ENCODE data around the gene ARSG. TPM values are rescaled to one million over a fixed set of nuclear protein-coding genes. Genes with fewer than 3 reads are reported as not detected.

ARSG gene
- total RNA-seq, 6 experiments from 2014 or later, result 4.0 to 7.0 (median 5.0) TPM

DNA sequence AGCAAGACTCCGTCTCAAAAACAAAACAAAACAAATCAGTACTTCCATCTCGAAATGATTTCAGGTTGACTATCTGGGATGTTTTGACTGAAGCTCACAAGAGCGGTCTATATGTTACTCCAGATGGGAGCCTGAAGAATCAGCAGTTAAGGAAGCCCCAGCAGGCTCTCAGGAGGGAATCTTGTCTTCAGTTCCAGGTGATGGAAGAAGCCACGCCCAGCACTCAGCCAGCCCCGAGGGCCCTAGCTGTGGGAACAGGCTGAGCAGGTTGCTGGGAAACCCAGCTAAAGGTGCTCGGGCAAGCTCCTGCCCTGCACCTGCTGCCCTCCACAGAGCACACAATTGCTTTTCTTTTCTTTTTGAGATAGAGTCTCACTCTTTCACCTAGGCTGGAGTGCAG, 133.6 kb downstream of the ARSG start:
- TF ChIP-seq, protein P1, sequence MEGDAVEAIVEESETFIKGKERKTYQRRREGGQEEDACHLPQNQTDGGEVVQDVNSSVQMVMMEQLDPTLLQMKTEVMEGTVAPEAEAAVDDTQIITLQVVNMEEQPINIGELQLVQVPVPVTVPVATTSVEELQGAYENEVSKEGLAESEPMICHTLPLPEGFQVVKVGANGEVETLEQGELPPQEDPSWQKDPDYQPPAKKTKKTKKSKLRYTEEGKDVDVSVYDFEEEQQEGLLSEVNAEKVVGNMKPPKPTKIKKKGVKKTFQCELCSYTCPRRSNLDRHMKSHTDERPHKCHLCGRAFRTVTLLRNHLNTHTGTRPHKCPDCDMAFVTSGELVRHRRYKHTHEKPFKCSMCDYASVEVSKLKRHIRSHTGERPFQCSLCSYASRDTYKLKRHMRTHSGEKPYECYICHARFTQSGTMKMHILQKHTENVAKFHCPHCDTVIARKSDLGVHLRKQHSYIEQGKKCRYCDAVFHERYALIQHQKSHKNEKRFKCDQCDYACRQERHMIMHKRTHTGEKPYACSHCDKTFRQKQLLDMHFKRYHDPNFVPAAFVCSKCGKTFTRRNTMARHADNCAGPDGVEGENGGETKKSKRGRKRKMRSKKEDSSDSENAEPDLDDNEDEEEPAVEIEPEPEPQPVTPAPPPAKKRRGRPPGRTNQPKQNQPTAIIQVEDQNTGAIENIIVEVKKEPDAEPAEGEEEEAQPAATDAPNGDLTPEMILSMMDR (IDR thresholded peaks at IDR 0.05), result no peak
- no peaks in the 10 kb centered on the region for H3K27me3 Mint-ChIP-seq (ENCODE audit: insufficient read depth)
- H3K27ac Mint-ChIP-seq, result no peak overlapping the region
- no peak overlapping the region for H3K4me3 Mint-ChIP-seq
- peaks cover 21% of the 10 kb centered on the region for H3K36me3 Mint-ChIP-seq (ENCODE audit: low read depth)
- no peaks in the 10 kb centered on the region for H3K4me1 Mint-ChIP-seq (ENCODE audit: low read depth)
- no peak for DNase-seq
- no peaks in the 10 kb centered on the region; the same call in 1 of the 2 replicates for H3K9me3 Mint-ChIP-seq

DNA sequence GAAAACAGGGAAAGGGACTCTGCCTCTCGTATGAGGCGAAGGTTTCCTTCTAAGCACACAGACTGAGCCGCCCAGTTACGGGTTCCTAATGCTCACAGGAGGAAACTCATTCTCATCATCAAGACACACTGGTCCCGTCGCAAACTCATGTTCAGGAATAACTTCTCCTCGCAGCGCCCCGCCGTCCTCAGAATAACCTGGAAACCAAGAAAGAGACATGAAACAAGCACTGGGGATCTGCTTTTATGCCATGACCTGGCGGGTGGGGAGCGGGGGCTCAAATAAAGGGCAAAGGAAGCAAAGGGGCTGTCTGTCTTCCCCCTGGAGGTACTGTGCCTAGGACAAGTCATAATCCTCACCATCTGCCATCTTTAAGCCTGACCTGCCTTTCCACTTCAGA, 134.7 kb downstream of the ARSG start:
- TF ChIP-seq, protein P1 (IDR thresholded peaks at IDR 0.05), result no peak
- Mint-ChIP-seq H3K36me3 (ENCODE audit: low read depth) (peaks cover 10% of the 10 kb centered on the region), H3K9me3 (no peaks in the 10 kb centered on the region; the same call in 1 of the 2 replicates), H3K4me1 (ENCODE audit: low read depth) (no peaks in the 10 kb centered on the region), H3K4me3 (no peak overlapping the region), H3K27me3 (ENCODE audit: insufficient read depth) (no peaks in the 10 kb centered on the region), H3K27ac (no peak overlapping the region)
- DNase-seq, result no peak

DNA sequence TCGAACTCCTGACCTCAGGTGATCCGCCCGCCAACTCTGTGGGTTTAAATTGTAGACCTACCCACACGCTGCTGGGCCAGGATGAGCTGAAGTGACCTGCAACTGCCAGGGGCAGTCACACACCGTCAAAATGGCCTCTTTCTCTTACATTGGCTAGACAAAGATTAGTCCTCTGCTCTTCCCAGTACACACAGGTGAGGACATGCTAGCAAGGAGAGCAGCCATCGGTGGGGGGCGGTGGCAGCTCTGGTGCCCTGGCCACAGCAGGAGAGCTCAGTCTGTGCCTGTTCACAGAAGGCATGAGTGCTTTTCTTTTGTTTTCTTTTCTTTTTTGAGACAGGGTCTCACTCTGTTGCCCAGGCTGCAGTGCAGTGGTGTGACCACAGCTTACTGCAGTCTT, 136.3 kb downstream of the ARSG start:
- Mint-ChIP-seq H3K9me3 (no peaks in the 10 kb centered on the region), H3K27me3 (ENCODE audit: insufficient read depth) (no peaks in the 10 kb centered on the region), H3K4me3 (no peak overlapping the region), H3K4me1 (ENCODE audit: low read depth) (no peaks in the 10 kb centered on the region), H3K36me3 (ENCODE audit: low read depth) (peaks cover 16% of the 10 kb centered on the region), H3K27ac (no peak overlapping the region)
- TF ChIP-seq, protein P1 (IDR thresholded peaks at IDR 0.05), result no peak
- DNase-seq, result no peak

DNA sequence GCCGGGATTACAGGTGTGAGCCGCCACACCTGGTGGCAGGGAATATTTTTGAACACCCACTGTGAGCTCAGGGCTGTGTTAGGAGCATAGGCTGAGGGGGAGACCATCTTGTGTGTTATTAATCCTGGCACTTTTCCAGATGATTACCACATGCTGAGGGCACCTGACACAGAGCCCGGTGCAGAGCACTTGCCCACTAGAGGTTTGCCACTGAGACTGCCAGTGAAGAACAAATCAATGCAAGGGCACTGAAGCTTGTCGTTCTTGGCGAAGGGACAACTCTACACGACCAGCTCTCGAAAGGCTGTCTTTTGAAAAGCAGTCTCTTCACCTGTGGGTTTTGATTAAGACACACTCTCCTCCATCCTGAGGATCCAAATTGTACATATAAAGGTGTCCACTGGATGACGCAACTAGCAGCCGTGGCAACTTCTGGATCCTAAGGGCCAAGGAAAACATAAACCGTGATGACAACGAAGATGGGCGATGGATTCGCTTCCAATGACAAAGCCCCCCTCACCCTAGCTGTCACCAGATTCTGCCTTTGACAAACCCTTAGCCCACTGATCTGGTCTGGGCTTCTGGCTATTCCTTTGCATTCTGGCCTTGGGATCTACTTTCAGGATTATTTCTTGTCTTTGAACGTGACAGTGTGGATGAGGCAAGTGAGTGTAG, 137.3 kb downstream of the ARSG start:
- H3K9me3 Mint-ChIP-seq, result no peaks in the 10 kb centered on the region
- H3K36me3 Mint-ChIP-seq (ENCODE audit: low read depth), result peaks cover 23% of the 10 kb centered on the region

DNA sequence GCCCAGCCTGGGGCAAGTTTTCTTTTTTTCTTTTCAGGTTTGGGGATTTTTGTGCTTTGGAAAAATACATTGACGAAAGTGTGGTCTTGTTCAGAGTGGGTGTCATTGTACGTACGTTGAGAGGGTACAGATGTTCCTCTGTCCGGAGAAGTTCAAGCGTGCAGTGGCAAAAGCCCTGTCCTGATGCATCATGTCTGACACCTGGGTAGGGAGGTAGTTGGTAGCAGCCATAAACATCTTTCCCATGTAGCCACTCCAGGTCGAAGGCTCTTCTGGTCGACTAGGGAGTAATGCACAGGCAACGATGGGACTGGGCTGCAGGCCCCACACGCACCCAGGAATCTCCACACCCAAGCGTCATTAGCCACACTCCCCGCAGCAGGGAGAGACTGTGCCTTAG, 138.6 kb downstream of the ARSG start:
- Mint-ChIP-seq H3K27ac (no peak overlapping the region), H3K27me3 (ENCODE audit: insufficient read depth) (no peaks in the 10 kb centered on the region; the same call in 1 of the 2 replicates)

More for the DNA sequence above, 137.3 kb downstream of the ARSG start:
- H3K4me3 Mint-ChIP-seq, result no peak overlapping the region
- H3K27me3 Mint-ChIP-seq (ENCODE audit: insufficient read depth), result no peaks in the 10 kb centered on the region
- TF ChIP-seq, protein P1 (IDR thresholded peaks at IDR 0.05), result no peak
- no peaks in the 10 kb centered on the region for H3K4me1 Mint-ChIP-seq (ENCODE audit: low read depth)
- H3K27ac Mint-ChIP-seq, result no peak overlapping the region
- DNase-seq, result no peak

More for the DNA sequence above, 138.6 kb downstream of the ARSG start:
- Mint-ChIP-seq H3K9me3 (no peaks in the 10 kb centered on the region), H3K36me3 (ENCODE audit: low read depth) (peaks cover 27% of the 10 kb centered on the region), H3K4me3 (no peak overlapping the region), H3K4me1 (ENCODE audit: low read depth) (no peaks in the 10 kb centered on the region)
- DNase-seq, result no peak
- TF ChIP-seq, protein P1 (IDR thresholded peaks at IDR 0.05), result no peak

All from HFFc6 (cell line).